ENCODE measurements around the gene LYPD1.

DNA sequence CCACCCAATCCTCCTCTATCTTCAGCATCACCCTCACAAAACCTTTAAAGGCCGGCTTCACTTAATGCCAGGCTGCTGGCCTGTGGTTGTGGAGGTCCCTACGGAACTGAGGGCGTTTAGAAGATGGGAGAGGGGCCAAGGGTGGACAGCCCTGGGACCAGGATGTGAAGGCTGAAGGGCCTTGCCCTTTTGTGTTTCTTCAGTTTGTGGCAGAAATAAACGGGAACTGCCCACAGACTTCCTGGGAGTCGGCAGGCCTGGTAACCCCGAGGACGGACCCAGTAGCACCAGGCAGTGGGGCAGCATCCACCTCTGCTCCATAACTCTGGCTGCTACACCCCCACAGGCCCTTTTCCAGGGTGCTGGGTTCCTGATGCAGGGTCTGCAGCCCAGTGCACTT, 51.3 kb downstream of the LYPD1 start:
- TF ChIP-seq POLR2A (IDR thresholded peaks at IDR 0.05; ENCODE audit: low read depth, low read length): no peak
- TF ChIP-seq RFX5 (IDR thresholded peaks at IDR 0.05; ENCODE audit: low read depth, low read length): no peak
- TF ChIP-seq, protein P1, sequence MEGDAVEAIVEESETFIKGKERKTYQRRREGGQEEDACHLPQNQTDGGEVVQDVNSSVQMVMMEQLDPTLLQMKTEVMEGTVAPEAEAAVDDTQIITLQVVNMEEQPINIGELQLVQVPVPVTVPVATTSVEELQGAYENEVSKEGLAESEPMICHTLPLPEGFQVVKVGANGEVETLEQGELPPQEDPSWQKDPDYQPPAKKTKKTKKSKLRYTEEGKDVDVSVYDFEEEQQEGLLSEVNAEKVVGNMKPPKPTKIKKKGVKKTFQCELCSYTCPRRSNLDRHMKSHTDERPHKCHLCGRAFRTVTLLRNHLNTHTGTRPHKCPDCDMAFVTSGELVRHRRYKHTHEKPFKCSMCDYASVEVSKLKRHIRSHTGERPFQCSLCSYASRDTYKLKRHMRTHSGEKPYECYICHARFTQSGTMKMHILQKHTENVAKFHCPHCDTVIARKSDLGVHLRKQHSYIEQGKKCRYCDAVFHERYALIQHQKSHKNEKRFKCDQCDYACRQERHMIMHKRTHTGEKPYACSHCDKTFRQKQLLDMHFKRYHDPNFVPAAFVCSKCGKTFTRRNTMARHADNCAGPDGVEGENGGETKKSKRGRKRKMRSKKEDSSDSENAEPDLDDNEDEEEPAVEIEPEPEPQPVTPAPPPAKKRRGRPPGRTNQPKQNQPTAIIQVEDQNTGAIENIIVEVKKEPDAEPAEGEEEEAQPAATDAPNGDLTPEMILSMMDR (conservative IDR thresholded peaks at IDR 0.05; ENCODE audit: low read depth, low read length): no peak
- TF ChIP-seq RAD21 (IDR thresholded peaks at IDR 0.05; ENCODE audit: low read length): no peak

Measured in IMR-90 (cell line).